GM23338 (cell line): ENCODE results near the gene MYLK4. TPM values are rescaled to one million over a fixed set of nuclear protein-coding genes. Genes with fewer than 3 reads are reported as not detected.

Source experiments
- ATAC-seq: fragments of 200-7000 bp; cut with Tn5 transposase; 3 replicates; pipeline ENCODE4 v1.9.1; 2020
- DNase-seq: peaks from one replicate; pipeline ENCODE4 v3.0.0-alpha.2; 2015; ENCODE audit warnings: low spot score
- H2AFZ ChIP-seq: fragments of 200-600 bp; sonication (generic); 2 replicates; pipeline ENCODE4 v1.8.0; 2016; ENCODE audit warnings: antibody characterized with exemption, mild to moderate bottlenecking, moderate library complexity
- H3F3A ChIP-seq: fragments of 200-600 bp; sonication (generic); replicated peaks from 2 replicates; pipeline ENCODE4 v1.8.0; 2017; ENCODE audit warnings: antibody characterized with exemption, mixed run types, low read depth
- H3K27ac ChIP-seq: fragments of 200-600 bp; sonication (generic); 2 replicates; pipeline ENCODE4 v1.6.1; 2016; ENCODE audit warnings: low read depth
- H3K27me3 ChIP-seq: fragments of 200-600 bp; sonication (generic); 2 replicates; pipeline ENCODE4 v1.8.0; 2016; ENCODE audit warnings: mild to moderate bottlenecking, mixed run types, moderate library complexity; ENCODE audit not compliant: insufficient read depth
- H3K36me3 ChIP-seq: fragments of 200-600 bp; sonication (generic); 2 replicates; pipeline ENCODE4 v1.8.0; 2016; ENCODE audit warnings: mild to moderate bottlenecking; ENCODE audit not compliant: insufficient read depth
- H3K4me1 ChIP-seq: fragments of 200-600 bp; sonication (generic); 2 replicates; pipeline ENCODE4 v1.8.0; 2016; ENCODE audit warnings: mild to moderate bottlenecking, moderate library complexity; ENCODE audit not compliant: insufficient read depth
- H3K4me2 ChIP-seq: fragments of 200-600 bp; sonication (generic); 2 replicates; pipeline ENCODE4 v1.7.1; 2017; ENCODE audit warnings: mixed run types
- H3K4me3 ChIP-seq: fragments of 200-600 bp; sonication (generic); 2 replicates; pipeline ENCODE4 v1.6.1; 2016; ENCODE audit warnings: mixed run types
- H3K79me2 ChIP-seq: fragments of 200-600 bp; sonication (generic); replicated peaks from 2 replicates; pipeline ENCODE4 v1.8.0; 2017; ENCODE audit warnings: mild to moderate bottlenecking; ENCODE audit not compliant: insufficient read depth
- H3K9me2 ChIP-seq: fragments of 200-600 bp; sonication (generic); 2 replicates; pipeline ENCODE4 v1.8.0; 2017; ENCODE audit not compliant: insufficient read depth
- H4K20me1 ChIP-seq: fragments of 200-600 bp; sonication (generic); replicated peaks from 2 replicates; pipeline ENCODE4 v1.8.0; 2017; ENCODE audit warnings: mild to moderate bottlenecking; ENCODE audit not compliant: insufficient read depth
- H3K27ac Mint-ChIP-seq: 2 replicates; pipeline ENCODE4 v1.8.0; 2020; ENCODE audit warnings: inconsistent platforms, mild to moderate bottlenecking, moderate library complexity, mixed read lengths
- H3K27me3 Mint-ChIP-seq: 3 replicates; pipeline ENCODE4 v1.8.0; 2022; ENCODE audit warnings: low read depth, mild to moderate bottlenecking, moderate library complexity, mixed read lengths, inconsistent platforms; ENCODE audit not compliant: insufficient read depth, poor library complexity
- H3K36me3 Mint-ChIP-seq: 3 replicates; pipeline ENCODE4 v1.8.0; 2021; ENCODE audit warnings: low read depth, mild to moderate bottlenecking, inconsistent platforms, moderate library complexity, mixed read lengths
- H3K4me1 Mint-ChIP-seq: 3 replicates; pipeline ENCODE4 v1.8.0; 2020; ENCODE audit warnings: mild to moderate bottlenecking, inconsistent platforms, mixed read lengths
- H3K4me3 Mint-ChIP-seq: 3 replicates; pipeline ENCODE4 v1.8.0; 2021; ENCODE audit warnings: moderate library complexity, mild to moderate bottlenecking, inconsistent platforms, mixed read lengths
- H3K9me3 Mint-ChIP-seq: 3 replicates; pipeline ENCODE4 v1.8.0; 2020; ENCODE audit warnings: moderate library complexity, mild to moderate bottlenecking, inconsistent platforms, mixed read lengths
- EZH2phosphoT487 ChIP-seq: fragments of 200-600 bp; sonication (generic); IDR thresholded peaks from one replicate; pipeline ENCODE4 v1.8.1; 2018; ENCODE audit warnings: antibody characterized with exemption; ENCODE audit not compliant: unreplicated experiment
- POLR2AphosphoS5 ChIP-seq: IDR thresholded peaks from 2 replicates; pipeline ENCODE4 v1.6.1; 2016; ENCODE audit warnings: antibody characterized with exemption, low read depth
- ZNF462 ChIP-seq: fragments of 250-450 bp; sonication (Bioruptor Pico); IDR thresholded peaks from 2 replicates; pipeline ENCODE4 v1.5.0; 2020; ENCODE audit warnings: mild to moderate bottlenecking, moderate library complexity
- polyA plus RNA-seq: library from polyadenylated mRNA; unstranded; fragments of >200 nt; fragmentation: Nextera tagmentation; extraction: Ambion mirVana; gene quantifications from 2 replicates; pipeline ENCODE4 v1.2.1, GENCODE V29; 2016
- total RNA-seq: library from RNA; depleted of rRNA; stranded (reverse); fragments of >200 nt; shearing (Covaris generic); gene quantifications from 2 replicates; pipeline ENCODE4 v1.2.3, GENCODE V29; 2014

MYLK4 gene
- total and polyA plus RNA-seq, 2 experiments from 2014 or later = 0.03 to 0.17 TPM

DNA sequence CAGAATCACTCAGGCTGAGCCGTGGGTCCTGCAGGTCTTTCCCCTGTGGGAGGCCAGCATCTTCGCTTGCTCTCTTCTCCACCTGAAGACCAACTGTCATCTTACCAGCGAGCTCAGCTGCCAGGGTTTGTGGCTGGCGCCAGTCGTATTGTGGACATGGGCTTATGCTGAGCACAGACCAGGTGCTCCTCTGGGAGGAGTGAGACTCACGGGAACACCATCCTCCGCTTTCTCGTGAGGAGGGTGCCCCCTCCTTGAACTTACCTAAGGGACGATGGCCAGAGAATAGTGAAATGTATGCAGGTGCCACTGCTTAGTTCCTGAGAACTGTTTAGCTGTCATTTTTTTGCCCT lies 31.6 kb upstream of the MYLK4 start:
- DNase-seq (no peak), ATAC-seq (no peak)
- Histone ChIP-seq H3K4me3 (no peak overlapping the region), H3K4me1 (peaks cover 4% of the 10 kb centered on the region; the same call in 1 of the 2 replicates), H3K9me2 (no peaks in the 10 kb centered on the region), H3K27ac (no peak overlapping the region), H3F3A (no peaks in the 10 kb centered on the region), H2AFZ (no peak overlapping the region), H3K36me3 (peaks cover 6% of the 10 kb centered on the region; the same call in 1 of the 2 replicates), H3K79me2 (peaks cover 50% of the 10 kb centered on the region), H4K20me1 (peaks cover 14% of the 10 kb centered on the region), H3K27me3 (no peaks in the 10 kb centered on the region), H3K4me2 (no peak overlapping the region)
- Mint-ChIP-seq H3K4me3 (no peak overlapping the region), H3K27me3 (no peaks in the 10 kb centered on the region), H3K4me1 (peaks cover 11% of the 10 kb centered on the region), H3K27ac (no peak overlapping the region), H3K9me3 (no peaks in the 10 kb centered on the region; the same call in 2 of the 3 replicates), H3K36me3 (peaks cover 34% of the 10 kb centered on the region)
- no peak for TF ChIP-seq ZNF462 (CRISPR knock-in tag)

- Histone ChIP-seq H3K27me3 (no peaks in the 10 kb centered on the region), H3F3A (no peaks in the 10 kb centered on the region), H3K4me3 (no peak overlapping the region), H2AFZ (no peak overlapping the region), H3K27ac (no peak overlapping the region), H3K79me2 (peaks cover 50% of the 10 kb centered on the region), H3K36me3 (peaks cover 6% of the 10 kb centered on the region; the same call in 1 of the 2 replicates), H4K20me1 (peaks cover 14% of the 10 kb centered on the region), H3K4me2 (no peak overlapping the region), H3K9me2 (no peaks in the 10 kb centered on the region), H3K4me1 (peaks cover 4% of the 10 kb centered on the region; the same call in 1 of the 2 replicates)
- Mint-ChIP-seq H3K27ac (no peak overlapping the region), H3K4me3 (no peak overlapping the region), H3K9me3 (no peaks in the 10 kb centered on the region), H3K27me3 (no peaks in the 10 kb centered on the region), H3K36me3 (peaks cover 31% of the 10 kb centered on the region), H3K4me1 (peaks cover 11% of the 10 kb centered on the region)
- no peak for DNase-seq
- no peak for ATAC-seq
- TF ChIP-seq ZNF462 (CRISPR knock-in tag) (no peak), EZH2phosphoT487 (no peak), POLR2AphosphoS5 (no peak)
These were observed 31.1 kb upstream of the MYLK4 start for GRCh38 chr6:2781685-2782355.
